Measurements from ENCODE around the gene LHCGR.
A peak's percentile ranks its signal among the peaks of the same experiment; 100 is the strongest.
"Not testable (repeated sequence)": the region's sequence is repeated elsewhere in the genome, so short reads cannot be mapped to it uniquely, and the experiment has no call there.

Gene LHCGR

GRCh38 chr2:48713647-48714046 lies 41.9 kb downstream of the LHCGR start:
- DNase-seq (ENCODE audit: insufficient read length, low spot score) (no peak), FAIRE-seq (no peak)

GRCh38 chr2:48712151-48712550 lies 43.4 kb downstream of the LHCGR start:
- DNase-seq (ENCODE audit: insufficient read length, low spot score) (no peak), FAIRE-seq (no peak)

DNA sequence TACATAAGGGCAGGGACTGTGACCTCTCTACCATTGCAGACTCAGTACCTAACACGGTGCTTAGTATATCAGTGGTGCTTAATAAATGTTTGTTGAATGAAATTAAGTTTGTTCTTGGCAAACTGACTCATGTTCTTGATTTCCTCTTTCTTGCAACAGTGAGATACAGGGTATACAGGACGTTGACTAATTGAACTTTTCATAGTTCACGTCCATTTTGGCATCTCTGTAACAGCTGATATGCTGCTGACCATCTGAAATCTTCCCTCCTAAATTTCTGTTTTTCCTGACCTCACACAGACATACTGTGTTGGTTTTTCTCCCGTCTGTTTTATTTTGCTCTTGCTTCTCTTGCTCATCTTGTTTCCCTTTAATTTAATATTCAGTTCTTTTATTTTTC lies 44.2 kb downstream of the LHCGR start:
- no peak for DNase-seq (ENCODE audit: insufficient read length, low spot score)
- FAIRE-seq: peak; percentile 9

GRCh38 chr2:48709096-48710034 lies 46.2 kb downstream of the LHCGR start:
- FAIRE-seq: no peak

DNA sequence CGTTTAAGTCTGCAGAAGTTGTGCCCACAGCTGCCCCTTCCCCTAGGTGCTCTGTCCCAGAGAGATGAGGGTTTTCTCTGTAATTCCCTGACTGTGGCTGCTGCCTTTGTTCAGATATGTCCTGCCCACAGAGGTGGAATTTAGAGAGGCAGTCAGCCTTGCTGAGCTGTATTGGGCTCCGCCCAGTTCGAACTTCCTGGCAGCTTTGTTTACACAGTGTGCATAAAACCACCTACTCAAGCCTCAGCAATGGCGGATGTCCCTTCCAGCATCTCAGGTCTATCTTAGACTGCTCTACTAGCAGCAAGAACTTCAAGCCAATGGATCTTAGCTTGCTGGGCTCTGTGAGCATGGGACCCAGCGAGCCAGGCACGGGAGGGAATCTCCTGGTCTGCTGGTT lies 48.1 kb downstream of the LHCGR start:
- DNase-seq (ENCODE audit: insufficient read length, low spot score) (no peak), FAIRE-seq (no peak)

More at GRCh38 chr2:48709096-48710034, 46.2 kb downstream of the LHCGR start:
- no peak for DNase-seq (ENCODE audit: insufficient read length, low spot score)

GRCh38 chr2:48703621-48704020 lies 51.9 kb downstream of the LHCGR start:
- not testable (repeated sequence) for DNase-seq (ENCODE audit: insufficient read length, low spot score); FAIRE-seq

GRCh38 chr2:48699348-48699930 lies 56.1 kb downstream of the LHCGR start:
- FAIRE-seq (no peak), DNase-seq (ENCODE audit: insufficient read length, low spot score) (no peak)

DNA sequence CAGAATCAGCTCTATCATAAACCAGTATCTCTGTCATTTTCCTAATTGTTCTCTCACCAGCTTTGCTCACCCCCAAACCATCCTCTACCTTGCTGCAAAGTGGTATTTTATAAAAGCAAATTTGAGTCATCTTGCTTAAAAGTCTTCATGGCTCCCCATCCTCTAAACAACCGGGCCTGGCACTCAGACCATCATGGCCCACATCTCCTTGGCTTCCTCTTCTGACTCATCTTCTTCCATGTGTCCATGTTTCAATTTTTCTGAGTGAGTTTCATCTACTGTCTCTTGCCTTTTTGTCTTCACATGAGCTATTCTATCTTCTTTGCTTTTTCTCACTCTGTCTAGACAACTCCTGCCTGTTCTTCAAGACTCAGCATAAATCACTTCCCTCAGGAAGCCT lies 58.6 kb downstream of the LHCGR start:
- no peak for FAIRE-seq
- DNase-seq (ENCODE audit: insufficient read length, low spot score): no peak

- no peak for FAIRE-seq
- no peak for DNase-seq (ENCODE audit: insufficient read length, low spot score)
These were observed 59.5 kb downstream of the LHCGR start for GRCh38 chr2:48695991-48696390.

GRCh38 chr2:48694149-48694548 lies 61.4 kb downstream of the LHCGR start:
- no peak for FAIRE-seq

DNA sequence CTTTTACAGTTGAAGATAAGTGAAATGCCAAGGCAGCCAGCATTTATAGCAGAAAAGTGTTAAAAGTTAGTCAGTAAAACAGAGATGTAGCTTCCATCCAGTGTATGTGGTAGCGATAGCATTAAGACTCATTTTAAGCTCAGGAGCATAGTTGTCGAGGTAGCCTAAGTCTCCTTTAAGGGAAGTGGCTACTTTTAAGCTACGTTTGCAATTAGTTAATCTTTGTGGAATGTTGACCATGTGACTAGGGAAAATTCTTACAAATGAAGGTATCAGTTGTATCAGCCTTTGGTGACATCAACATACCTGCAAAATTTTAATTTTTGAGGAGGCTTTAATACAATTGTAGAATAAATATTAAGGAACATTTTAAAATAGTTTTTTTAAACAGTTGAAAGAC lies 61.9 kb downstream of the LHCGR start:
- FAIRE-seq (no peak), DNase-seq (ENCODE audit: insufficient read length, low spot score) (no peak)

More at GRCh38 chr2:48694149-48694548, 61.4 kb downstream of the LHCGR start:
- no peak for DNase-seq (ENCODE audit: insufficient read length, low spot score)

DNA sequence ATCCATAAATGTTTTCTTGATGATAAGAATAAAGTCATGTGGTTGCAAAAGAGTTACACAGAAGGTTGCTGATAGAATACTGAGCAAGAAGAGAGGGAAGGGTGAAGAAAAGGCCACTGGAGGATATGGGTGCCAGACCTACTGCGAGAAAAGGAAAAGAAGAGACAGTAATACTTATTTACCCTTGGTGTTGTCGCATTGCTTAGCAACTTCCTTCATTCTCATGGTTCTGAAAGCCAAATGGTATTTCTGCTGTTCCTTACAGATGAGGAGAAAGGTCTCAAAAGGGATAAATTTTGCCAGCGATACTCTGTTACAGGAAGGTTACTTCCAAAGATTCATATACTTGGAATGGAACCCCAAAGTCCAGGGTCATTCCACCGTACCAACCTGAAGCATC lies 62.5 kb downstream of the LHCGR start:
- DNase-seq (ENCODE audit: insufficient read length, low spot score) (no peak), FAIRE-seq (no peak)

- DNase-seq (ENCODE audit: insufficient read length, low spot score): no peak
- no peak for FAIRE-seq
These were observed 63.4 kb downstream of the LHCGR start for GRCh38 chr2:48691935-48692691.

DNA sequence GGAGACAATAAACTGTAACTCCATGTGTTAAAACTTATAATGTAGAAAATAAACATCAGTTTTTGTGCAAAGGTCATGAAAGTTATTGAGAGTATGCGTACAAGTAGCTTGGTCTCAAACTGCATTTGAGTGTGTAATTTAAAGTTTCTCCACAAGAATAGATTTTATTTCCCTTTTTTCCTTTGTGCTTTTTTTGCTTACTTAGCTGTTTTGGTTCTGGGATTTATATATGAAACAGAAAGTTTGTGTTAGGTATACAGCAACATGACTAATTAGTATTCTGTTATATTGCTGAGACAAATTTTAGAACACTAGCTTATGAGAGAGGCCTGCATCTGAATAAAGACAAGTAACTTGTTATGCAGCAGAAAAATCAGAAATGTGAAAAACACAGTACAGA lies 70.4 kb downstream of the LHCGR start:
- no peak for DNase-seq (ENCODE audit: insufficient read length, low spot score)
- no peak for FAIRE-seq

DNA sequence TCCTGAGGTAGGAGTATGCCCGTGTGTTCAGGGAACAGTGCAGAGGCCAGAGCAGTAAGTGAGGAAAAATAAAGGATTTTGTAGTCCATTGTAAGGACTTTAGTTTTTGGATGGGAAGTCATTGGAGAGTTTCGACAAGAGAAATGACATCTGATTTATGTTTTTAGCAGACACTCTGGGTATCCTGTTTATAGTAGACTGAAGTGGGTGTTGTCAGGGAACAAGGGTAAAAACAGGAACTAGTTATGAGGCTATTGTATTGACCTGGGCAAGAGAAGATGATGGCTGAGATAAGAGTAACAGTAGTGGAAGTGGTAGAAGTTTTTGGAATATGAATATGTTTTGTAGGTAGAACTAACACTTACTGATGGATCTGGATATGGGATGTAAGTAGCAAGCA lies 78.1 kb downstream of the LHCGR start:
- DNase-seq (ENCODE audit: insufficient read length, low spot score) (no peak), FAIRE-seq (no peak)

- FAIRE-seq: no peak
These were observed 80.6 kb downstream of the LHCGR start for GRCh38 chr2:48674933-48675332.

DNA sequence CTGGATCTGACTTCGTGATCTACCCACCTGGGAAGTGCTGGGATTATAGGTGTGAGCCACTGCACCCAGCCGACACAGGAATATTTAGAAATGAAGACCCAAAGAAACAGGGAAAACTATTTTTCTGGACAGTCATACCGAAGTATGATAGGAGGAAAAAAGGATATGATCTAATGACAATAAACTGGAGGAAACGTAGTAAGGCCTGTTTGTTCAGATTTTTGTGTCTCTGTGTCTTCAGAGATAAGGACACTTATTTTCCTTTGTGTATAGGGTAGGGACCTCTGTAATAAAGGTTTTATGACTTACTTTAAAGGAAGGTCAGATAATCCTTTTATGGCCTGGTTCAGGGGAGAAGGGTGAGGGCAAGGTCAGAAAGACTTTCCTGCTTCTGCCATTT lies 81.9 kb downstream of the LHCGR start:
- FAIRE-seq: no peak
- no peak for DNase-seq (ENCODE audit: insufficient read length, low spot score)

More at GRCh38 chr2:48674933-48675332, 80.6 kb downstream of the LHCGR start:
- no peak for DNase-seq (ENCODE audit: insufficient read length, low spot score)

DNA sequence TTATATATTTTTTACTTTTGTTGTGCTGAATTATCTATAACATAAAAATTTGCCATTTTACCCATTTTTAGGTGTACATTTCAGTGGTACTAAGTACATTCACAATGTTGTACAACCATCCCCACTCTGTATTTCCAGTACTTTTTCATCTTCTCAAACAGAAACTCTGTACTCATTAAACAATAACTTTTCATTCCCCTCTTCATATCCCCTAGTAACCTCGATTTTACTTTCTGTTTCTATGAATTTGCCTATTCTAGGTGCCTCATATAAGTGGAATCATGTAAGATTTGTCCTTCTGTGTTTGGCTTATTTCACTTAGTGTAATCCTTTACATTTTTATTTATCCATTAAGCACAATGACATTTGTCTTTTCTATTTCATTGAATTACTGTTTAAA lies 86.5 kb downstream of the LHCGR start:
- DNase-seq (ENCODE audit: insufficient read length, low spot score): no peak
- no peak for FAIRE-seq

GRCh38 chr2:48651158-48651790 lies 104.2 kb downstream of the LHCGR start:
- DNase-seq (ENCODE audit: insufficient read length, low spot score) (no peak), FAIRE-seq (no peak)

DNA sequence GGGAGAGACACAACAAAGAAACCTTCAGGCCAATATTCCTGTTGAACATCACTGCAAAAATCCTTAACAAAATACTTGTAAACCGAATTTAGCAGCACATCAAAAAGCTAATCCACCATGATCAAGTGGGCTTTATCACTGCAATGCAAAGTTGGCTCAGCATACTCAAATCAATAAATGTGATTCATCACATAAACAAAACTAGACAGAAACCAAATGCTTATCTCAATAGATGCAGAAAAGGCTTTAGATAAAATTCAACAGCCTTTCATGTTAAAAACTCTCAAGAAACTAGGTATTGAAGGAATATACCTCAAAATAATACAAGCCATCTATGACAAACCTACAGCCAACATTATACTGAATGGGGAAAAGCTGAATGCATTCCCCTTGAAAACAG lies 117.3 kb downstream of the LHCGR start:
- FAIRE-seq: no peak
- no peak for DNase-seq (ENCODE audit: insufficient read length, low spot score)
